Measurements from ENCODE around the gene MCRS1. TPM values are rescaled to one million over a fixed set of nuclear protein-coding genes. Genes with fewer than 3 reads are reported as not detected.
"Not testable (repeated sequence)": the region's sequence is repeated elsewhere in the genome, so short reads cannot be mapped to it uniquely, and the experiment has no call there.

Gene MCRS1
- 58.1 and 62.6 TPM in 2 replicates for total RNA-seq (2014; rRNA removed; shearing (Covaris generic))

GRCh38 chr12:49567611-49568441 is at the start of gene MCRS1:
TSS of gene MCRS1 (minus strand) at chr12:49568142. CDS start at chr12:49566731, 1,411 bp downstream.
- DNase-seq (ENCODE audit: low read depth), result peak; percentile 88

DNA sequence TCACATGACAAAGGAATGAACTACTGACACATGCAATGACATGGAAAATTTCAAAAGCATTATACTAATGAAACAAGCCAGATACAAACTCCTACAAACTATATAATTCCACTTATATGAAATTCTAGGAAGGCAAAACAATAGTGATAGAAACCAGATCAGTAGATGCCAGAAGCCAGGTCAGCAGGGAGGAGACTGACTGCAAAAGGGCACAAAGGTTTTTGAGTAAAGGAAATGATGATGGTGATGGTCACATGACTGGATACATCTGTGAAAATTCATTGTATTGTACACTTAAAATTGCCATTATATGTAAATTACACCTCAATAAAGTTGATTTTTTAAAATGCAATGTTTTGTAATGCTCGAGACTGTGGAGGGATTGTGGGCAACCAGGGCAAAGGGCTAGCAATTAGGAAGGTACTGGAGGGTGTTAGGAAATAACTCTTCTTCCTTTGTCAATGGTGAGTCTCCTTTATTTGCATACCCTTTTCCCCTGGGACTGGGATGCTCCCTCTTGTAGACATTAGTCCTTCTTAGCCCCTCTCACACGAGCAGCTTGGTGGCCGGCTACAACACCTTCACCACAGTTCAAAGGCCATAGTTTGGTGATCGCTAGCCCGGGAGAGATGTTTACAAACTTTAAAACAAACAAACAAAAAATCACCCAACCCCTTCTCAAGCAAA is 48.7 kb upstream of the MCRS1 start:
- DNase-seq (ENCODE audit: low read depth), result no peak

DNA sequence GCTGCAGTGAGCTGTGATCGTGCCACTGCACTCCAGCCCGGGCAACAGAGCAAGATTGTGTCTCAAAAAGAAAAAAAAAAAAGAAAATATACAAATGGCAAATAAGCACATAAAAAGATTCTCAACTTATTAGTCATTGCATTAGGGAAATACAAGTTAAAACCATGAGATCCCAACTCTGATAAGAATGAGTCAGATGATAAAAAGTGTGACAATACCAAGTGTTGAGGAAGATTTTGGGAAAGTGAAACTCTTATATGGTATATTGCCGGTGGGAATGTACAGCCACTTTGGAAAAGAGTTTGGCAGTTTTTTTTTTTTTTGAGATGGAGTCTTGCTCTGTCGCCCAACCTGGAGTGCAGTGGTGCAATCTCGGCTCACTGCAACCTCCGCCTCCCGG is 47.8 kb upstream of the MCRS1 start:
- DNase-seq (ENCODE audit: low read depth), result peak; percentile 77

DNA sequence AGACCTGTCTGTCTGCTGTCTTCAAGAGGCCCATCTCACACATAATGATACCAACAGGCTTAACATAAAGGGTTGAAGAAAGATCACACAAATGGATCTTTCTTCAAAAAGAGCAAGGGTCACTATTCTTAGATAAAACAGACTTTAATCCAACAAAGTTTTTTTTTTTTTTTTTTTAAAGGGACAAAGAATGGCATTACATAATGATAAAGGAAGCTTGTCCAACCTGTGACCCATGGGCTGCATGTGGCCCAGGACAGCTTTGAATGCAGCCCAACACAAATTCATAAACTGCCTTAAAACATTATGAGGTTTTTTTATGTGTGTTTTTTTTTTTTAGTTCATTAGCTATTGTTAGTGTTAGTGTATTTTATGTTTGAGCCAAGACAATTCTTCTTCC is 44.3 kb upstream of the MCRS1 start:
- no peak for DNase-seq (ENCODE audit: low read depth)

DNA sequence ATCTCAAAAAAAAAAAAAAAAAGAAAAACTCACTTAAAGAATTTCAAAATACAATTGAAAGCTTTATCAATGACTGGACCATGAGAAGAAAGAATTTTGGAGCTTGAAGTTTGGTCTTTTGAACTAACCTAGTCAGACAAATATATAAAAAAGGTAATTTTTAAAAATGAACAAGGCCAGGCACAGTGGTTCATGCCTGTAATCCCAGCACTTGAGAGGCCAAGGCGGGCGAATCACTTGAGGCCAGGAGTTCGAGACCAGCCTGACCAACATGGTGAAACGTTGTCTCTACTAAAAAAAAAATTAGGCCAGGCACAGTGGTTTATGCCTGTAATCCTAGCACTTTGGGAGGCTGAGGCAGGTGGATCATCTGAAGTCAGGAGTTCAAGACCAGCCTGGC is 42.8 kb upstream of the MCRS1 start:
- DNase-seq (ENCODE audit: low read depth), result not testable (repeated sequence)

- peak; percentile 43 for DNase-seq (ENCODE audit: low read depth)
These were observed 41.9 kb upstream of the MCRS1 start for GRCh38 chr12:49609875-49610154.

GRCh38 chr12:49609059-49609874 is 41.3 kb upstream of the MCRS1 start:
- no peak for DNase-seq (ENCODE audit: low read depth)

- DNase-seq (ENCODE audit: low read depth), result not testable (repeated sequence)
These were observed 37.6 kb upstream of the MCRS1 start, which contains the start of gene FAM186B for GRCh38 chr12:49605539-49605938. TSS of gene FAM186B (minus strand) at chr12:49605639. CDS start at chr12:49605477, 162 bp downstream.

GRCh38 chr12:49604856-49605255 is 36.9 kb upstream of the MCRS1 start:
- DNase-seq (ENCODE audit: low read depth), result no peak

- no peak for DNase-seq (ENCODE audit: low read depth)
These were observed 35.8 kb upstream of the MCRS1 start for GRCh38 chr12:49603721-49604120.

- DNase-seq (ENCODE audit: low read depth), result no peak
These were observed 32.0 kb upstream of the MCRS1 start for GRCh38 chr12:49599961-49600360.

GRCh38 chr12:49598527-49598926 is 30.6 kb upstream of the MCRS1 start:
- no peak for DNase-seq (ENCODE audit: low read depth)

GRCh38 chr12:49588721-49589516 is 21.0 kb upstream of the MCRS1 start:
- no peak for DNase-seq (ENCODE audit: low read depth)

GRCh38 chr12:49588281-49588680 is 20.3 kb upstream of the MCRS1 start:
- DNase-seq (ENCODE audit: low read depth), result no peak

GRCh38 chr12:49587174-49587908 is 19.4 kb upstream of the MCRS1 start:
- DNase-seq (ENCODE audit: low read depth), result no peak

DNA sequence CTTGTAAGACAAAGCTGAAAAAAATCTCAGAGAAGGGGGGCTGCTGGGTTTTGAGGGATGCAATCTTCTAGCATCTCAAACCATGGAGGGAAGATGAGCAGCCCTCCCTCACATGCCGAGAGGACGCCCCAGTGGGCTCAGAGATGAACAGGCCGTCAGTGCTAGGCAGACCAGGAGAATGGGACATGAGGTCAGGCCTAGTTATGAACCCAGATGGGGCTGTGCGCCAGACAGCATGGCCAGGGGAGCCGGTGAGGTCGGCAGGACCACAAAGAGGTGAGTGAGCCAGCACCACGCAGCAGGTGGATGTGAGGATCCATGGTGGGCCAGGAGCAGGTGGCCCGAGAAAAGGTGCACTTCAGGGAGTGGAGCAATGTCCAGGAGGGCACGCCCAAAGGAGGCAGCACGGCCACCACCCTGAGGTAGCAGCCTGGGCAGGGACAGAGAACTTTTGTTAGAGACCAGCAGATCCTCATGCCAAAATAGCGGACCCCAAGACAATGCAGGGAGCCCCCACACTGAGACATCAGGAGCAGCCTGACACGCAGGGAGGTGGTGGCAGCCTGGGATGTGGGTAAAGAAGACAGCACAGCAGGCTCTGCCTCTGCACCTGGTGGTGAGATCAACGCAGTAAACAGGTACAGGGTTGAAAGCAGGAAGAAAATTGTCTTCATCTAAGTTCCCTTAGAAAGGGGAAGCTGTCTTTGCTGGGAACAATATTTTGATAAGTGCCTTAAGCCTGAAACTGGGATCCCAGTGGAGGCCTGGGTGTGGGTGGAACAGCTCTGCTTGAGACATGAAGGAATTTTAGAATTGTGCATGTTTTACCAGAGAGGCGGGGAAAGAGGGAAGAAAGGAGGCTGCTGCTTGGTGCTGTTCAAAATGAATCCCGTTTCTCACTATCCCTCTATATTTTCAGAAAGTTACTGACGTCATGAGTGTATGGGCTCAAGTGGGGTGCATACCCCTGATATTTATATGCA is 17.8 kb upstream of the MCRS1 start:
- no peak for DNase-seq (ENCODE audit: low read depth)

- no peak for DNase-seq (ENCODE audit: low read depth)
These were observed 16.6 kb upstream of the MCRS1 start for GRCh38 chr12:49584591-49584990.

DNA sequence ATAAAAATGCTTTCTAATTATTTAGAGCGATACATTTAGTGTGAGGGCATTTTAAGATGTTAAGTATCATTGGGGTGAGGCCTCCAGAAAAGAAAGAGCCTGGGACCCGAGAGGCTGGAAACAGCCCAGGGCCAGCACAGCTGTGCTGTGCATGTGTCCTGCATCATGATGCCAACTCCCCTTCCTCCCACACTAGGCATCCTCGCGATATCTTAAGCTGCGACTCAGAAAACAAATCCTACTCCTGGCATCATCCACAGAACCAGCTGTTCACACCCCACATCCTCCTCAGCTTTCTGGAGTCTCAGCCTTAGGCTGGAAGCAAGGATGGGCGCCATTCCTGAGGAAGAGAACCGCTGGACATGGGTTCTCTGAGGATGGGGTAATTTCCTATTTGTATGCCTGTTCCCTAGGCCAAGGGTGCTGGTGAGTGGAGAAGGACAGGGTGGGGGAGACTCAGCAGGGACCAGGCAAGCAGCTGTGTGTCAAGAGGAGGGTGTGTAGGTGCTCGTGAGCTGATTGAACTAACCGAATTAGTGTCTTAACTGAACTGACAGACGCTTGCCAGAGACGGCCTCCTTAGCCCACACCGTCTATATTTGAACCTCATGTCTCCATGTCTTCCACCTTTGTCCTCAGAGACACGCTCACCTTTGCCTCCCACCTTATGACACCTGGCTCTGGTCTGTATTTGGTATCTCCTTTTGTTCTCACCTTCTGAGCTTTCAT is 15.6 kb upstream of the MCRS1 start:
- DNase-seq (ENCODE audit: low read depth), result no peak

DNA sequence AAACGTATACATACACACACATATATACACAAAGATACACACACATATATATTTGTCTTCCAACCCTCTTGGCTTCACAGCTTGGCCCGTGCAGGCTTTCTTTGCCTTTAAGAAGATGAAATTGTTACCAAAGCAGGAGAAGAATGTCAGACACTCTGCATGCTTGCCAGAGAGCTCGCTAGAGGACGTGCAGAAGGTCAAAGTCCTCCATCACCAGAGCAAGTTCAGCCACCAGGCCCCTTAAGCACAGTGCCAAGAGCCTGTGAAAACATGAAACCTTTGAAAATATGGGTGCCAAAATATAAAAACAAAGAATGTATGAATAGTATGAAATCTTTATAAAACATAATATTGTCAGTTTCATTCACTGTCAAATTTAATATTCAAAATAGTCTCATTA is 14.9 kb upstream of the MCRS1 start:
- DNase-seq (ENCODE audit: low read depth), result no peak
